Mesendoderm (in vitro differentiated cells): ENCODE results near the gene GRID2.
"Not testable (repeated sequence)": the region's sequence is repeated elsewhere in the genome, so short reads cannot be mapped to it uniquely, and the experiment has no call there.

Source experiments
- DNase-seq: peaks from one replicate; pipeline ENCODE4 v3.0.0; 2013
- H2AK5ac ChIP-seq: 2 replicates; pipeline ENCODE4 v1.6.1; 2013; ENCODE audit warnings: low read length, inconsistent platforms
- H2BK120ac ChIP-seq: 2 replicates; pipeline ENCODE4 v1.6.1; 2013; ENCODE audit warnings: low read depth, mild to moderate bottlenecking, low read length, moderate library complexity, mixed read lengths
- H2BK15ac ChIP-seq: replicated peaks from 2 replicates; pipeline ENCODE4 v1.6.1; 2013; ENCODE audit warnings: low read depth, mild to moderate bottlenecking, moderate library complexity
- H2BK5ac ChIP-seq: 2 replicates; pipeline ENCODE4 v1.6.1; 2013; ENCODE audit warnings: low read length, inconsistent platforms
- H3K18ac ChIP-seq: 2 replicates; pipeline ENCODE4 v1.6.1; 2013; ENCODE audit warnings: mild to moderate bottlenecking, low read length, mixed read lengths
- H3K23ac ChIP-seq: one replicate; pipeline ENCODE4 v1.6.1; 2013; ENCODE audit warnings: low read length
- H3K27ac ChIP-seq: 2 replicates; pipeline ENCODE4 v1.5.1; 2013; ENCODE audit warnings: low read depth, mild to moderate bottlenecking, inconsistent platforms, low read length, moderate library complexity
- H3K27me3 ChIP-seq: 2 replicates; pipeline ENCODE4 v1.6.1; 2013; ENCODE audit warnings: low read length, control low read depth, mild to moderate bottlenecking, inconsistent platforms; ENCODE audit not compliant: insufficient read depth, poor library complexity
- H3K36me3 ChIP-seq: 2 replicates; pipeline ENCODE4 v1.6.1; 2013; ENCODE audit warnings: low read length, inconsistent platforms; ENCODE audit not compliant: control insufficient read depth, insufficient read depth
- H3K4ac ChIP-seq: one replicate; pipeline ENCODE4 v1.6.1; 2013; ENCODE audit warnings: low read depth, mild to moderate bottlenecking, low read length, moderate library complexity
- H3K4me1 ChIP-seq: 2 replicates; pipeline ENCODE4 v1.6.1; 2013; ENCODE audit warnings: low read depth, low read length, inconsistent platforms; ENCODE audit not compliant: control insufficient read depth
- H3K4me2 ChIP-seq: 2 replicates; pipeline ENCODE4 v1.6.1; 2013; ENCODE audit warnings: low read length
- H3K4me3 ChIP-seq: 2 replicates; pipeline ENCODE4 v1.5.1; 2013; ENCODE audit warnings: mild to moderate bottlenecking, low read length
- H3K56ac ChIP-seq: one replicate; pipeline ENCODE4 v1.6.1; 2013; ENCODE audit warnings: low read length
- H3K79me1 ChIP-seq: 2 replicates; pipeline ENCODE4 v1.6.1; 2013; ENCODE audit warnings: low read length, inconsistent platforms
- H3K79me2 ChIP-seq: 2 replicates; pipeline ENCODE4 v1.6.1; 2013; ENCODE audit warnings: mild to moderate bottlenecking, low read length; ENCODE audit not compliant: control insufficient read depth, insufficient read depth
- H3K9ac ChIP-seq: 2 replicates; pipeline ENCODE4 v1.6.1; 2013; ENCODE audit warnings: low read length, inconsistent platforms
- H4K5ac ChIP-seq: one replicate; pipeline ENCODE4 v1.6.1; 2013; ENCODE audit warnings: low read length
- H4K8ac ChIP-seq: one replicate; pipeline ENCODE4 v1.6.1; 2013; ENCODE audit warnings: low read depth, mild to moderate bottlenecking, control low read depth, low read length, moderate library complexity
- WGBS: extraction: QIAGEN DNeasy Blood & Tissue Kit; methylation state at CpG from one replicate; pipeline ENCODE4 v1.1.7; 2013; ENCODE audit warnings: low lambda C conversion rate, missing lambda C conversion rate; ENCODE audit not compliant: insufficient coverage; ENCODE audit errors: extremely low coverage; 5-methylcytosine and 5-hydroxymethylcytosine counted together

GRID2 gene

GRCh38 chr4:92452383-92452782 lies 148.6 kb downstream of the GRID2 start:
- not testable (repeated sequence) for DNase-seq, H4K5ac ChIP-seq, H3K4ac ChIP-seq, H2AK5ac ChIP-seq, H2BK120ac ChIP-seq, H4K8ac ChIP-seq, H3K4me1 ChIP-seq, H3K36me3 ChIP-seq, H2BK15ac ChIP-seq, H3K79me1 ChIP-seq, H3K4me3 ChIP-seq, H3K27ac ChIP-seq, H3K56ac ChIP-seq, H3K9ac ChIP-seq, H3K23ac ChIP-seq, H2BK5ac ChIP-seq, H3K27me3 ChIP-seq, H3K4me2 ChIP-seq, H3K18ac ChIP-seq
- WGBS = no CpG with 5 or more reads among the region's 2 CpGs
- H3K79me2 ChIP-seq = peaks cover 52% of the 10 kb centered on the region

GRCh38 chr4:92455329-92455839 lies 151.6 kb downstream of the GRID2 start:
- no peak overlapping the region for H3K4me3 ChIP-seq
- H3K4me1 ChIP-seq = peaks cover 4% of the 10 kb centered on the region
- H2AK5ac ChIP-seq = peak overlapping the region; percentile 72
- no peak overlapping the region for H3K27ac ChIP-seq
- WGBS = no CpG with 5 or more reads among the region's 7 CpGs
- H2BK120ac ChIP-seq = no peak overlapping the region
- peak; percentile 37 for DNase-seq
- H3K18ac ChIP-seq = no peak overlapping the region
- peaks cover 4% of the 10 kb centered on the region for H3K79me1 ChIP-seq
- no peak overlapping the region for H2BK15ac ChIP-seq
- H3K23ac ChIP-seq = no peak overlapping the region
- H3K56ac ChIP-seq = peak overlapping the region; percentile 17
- no peak overlapping the region for H3K4me2 ChIP-seq
- no peak overlapping the region for H3K4ac ChIP-seq
- H3K9ac ChIP-seq = no peak overlapping the region
- no peak overlapping the region for H4K8ac ChIP-seq
- H4K5ac ChIP-seq = no peak overlapping the region
- H3K36me3 ChIP-seq = no peaks in the 10 kb centered on the region
- peaks cover 53% of the 10 kb centered on the region for H3K79me2 ChIP-seq
- peak overlapping the region; percentile 52 for H2BK5ac ChIP-seq
- H3K27me3 ChIP-seq = no peaks in the 10 kb centered on the region

GRCh38 chr4:92455951-92456350 lies 152.2 kb downstream of the GRID2 start:
- Histone ChIP-seq H3K4ac (no peak overlapping the region), H3K18ac (no peak overlapping the region), H3K27ac (no peak overlapping the region), H3K27me3 (no peaks in the 10 kb centered on the region), H2BK15ac (no peak overlapping the region), H3K9ac (no peak overlapping the region), H4K8ac (no peak overlapping the region), H3K4me2 (no peak overlapping the region), H2BK120ac (no peak overlapping the region), H3K36me3 (no peaks in the 10 kb centered on the region), H2BK5ac (no peak overlapping the region), H3K23ac (no peak overlapping the region), H3K4me1 (peaks cover 4% of the 10 kb centered on the region), H3K4me3 (no peak overlapping the region), H3K79me2 (peaks cover 51% of the 10 kb centered on the region), H2AK5ac (no peak overlapping the region), H3K79me1 (peaks cover 4% of the 10 kb centered on the region), H3K56ac (no peak overlapping the region), H4K5ac (no peak overlapping the region)
- DNase-seq = no peak
- WGBS = no CpG with 5 or more reads among the region's 2 CpGs

GRCh38 chr4:92461732-92462131 lies 158.0 kb downstream of the GRID2 start:
- Histone ChIP-seq H3K23ac (no peak overlapping the region), H3K18ac (no peak overlapping the region), H3K4me2 (no peak overlapping the region), H3K4ac (no peak overlapping the region), H3K9ac (no peak overlapping the region), H4K5ac (no peak overlapping the region), H3K27me3 (no peaks in the 10 kb centered on the region), H2BK15ac (no peak overlapping the region), H3K56ac (no peak overlapping the region), H3K79me2 (peaks cover 24% of the 10 kb centered on the region), H3K27ac (no peak overlapping the region), H3K4me1 (no peaks in the 10 kb centered on the region), H4K8ac (no peak overlapping the region), H3K4me3 (no peak overlapping the region), H3K36me3 (no peaks in the 10 kb centered on the region), H2BK120ac (no peak overlapping the region), H3K79me1 (no peaks in the 10 kb centered on the region), H2AK5ac (no peak overlapping the region), H2BK5ac (no peak overlapping the region)
- WGBS = no CpG with 5 or more reads among the region's 1 CpG
- no peak for DNase-seq

- H3K36me3 ChIP-seq = no peaks in the 10 kb centered on the region
- WGBS = no CpG with 5 or more reads among the region's 1 CpG
- H3K4ac ChIP-seq = no peak overlapping the region
- peaks cover 1% of the 10 kb centered on the region for H3K79me1 ChIP-seq
- H3K27me3 ChIP-seq = no peaks in the 10 kb centered on the region
- H3K27ac ChIP-seq = no peak overlapping the region
- DNase-seq = no peak
- no peak overlapping the region for H2BK15ac ChIP-seq
- H3K79me2 ChIP-seq = peaks cover 40% of the 10 kb centered on the region
- no peak overlapping the region for H4K5ac ChIP-seq
- H3K9ac ChIP-seq = no peak overlapping the region
- no peak overlapping the region for H2AK5ac ChIP-seq
- no peaks in the 10 kb centered on the region for H3K4me1 ChIP-seq
- H2BK5ac ChIP-seq = no peak overlapping the region
- H3K23ac ChIP-seq = no peak overlapping the region
- no peak overlapping the region for H3K4me3 ChIP-seq
- no peak overlapping the region for H3K18ac ChIP-seq
- no peak overlapping the region for H2BK120ac ChIP-seq
- no peak overlapping the region for H4K8ac ChIP-seq
- no peak overlapping the region for H3K4me2 ChIP-seq
- no peak overlapping the region for H3K56ac ChIP-seq
Measured at GRCh38 chr4:92477298-92477697, 173.5 kb downstream of the GRID2 start.

GRCh38 chr4:92483341-92483740 lies 179.6 kb downstream of the GRID2 start:
- no peak overlapping the region for H3K18ac ChIP-seq
- H3K4ac ChIP-seq = no peak overlapping the region
- H3K36me3 ChIP-seq = no peaks in the 10 kb centered on the region
- no peak overlapping the region for H3K56ac ChIP-seq
- no peak overlapping the region for H2BK5ac ChIP-seq
- H2AK5ac ChIP-seq = no peak overlapping the region
- H4K5ac ChIP-seq = no peak overlapping the region
- no peak overlapping the region for H2BK120ac ChIP-seq
- WGBS = no CpG with 5 or more reads among the region's 3 CpGs
- no peak overlapping the region for H3K23ac ChIP-seq
- H3K4me3 ChIP-seq = no peak overlapping the region
- H3K4me1 ChIP-seq = peaks cover 2% of the 10 kb centered on the region
- no peak overlapping the region for H3K9ac ChIP-seq
- peaks cover 29% of the 10 kb centered on the region for H3K79me2 ChIP-seq
- H2BK15ac ChIP-seq = no peak overlapping the region
- no peak for DNase-seq
- H3K79me1 ChIP-seq = peaks cover 1% of the 10 kb centered on the region
- no peaks in the 10 kb centered on the region for H3K27me3 ChIP-seq
- H4K8ac ChIP-seq = no peak overlapping the region
- H3K27ac ChIP-seq = no peak overlapping the region
- H3K4me2 ChIP-seq = no peak overlapping the region
